AG09309 (cell line): ENCODE measurements around the gene LIN28A.
A peak's percentile ranks its signal among the peaks of the same experiment; 100 is the strongest.

Experiments
- DNase-seq: peaks from one replicate; pipeline ENCODE4 v3.0.0-alpha.2; 2010; ENCODE audit warnings: low read depth
- H3K4me3 ChIP-seq: 2 replicates; pipeline ENCODE4 v1.5.1; 2011; ENCODE audit warnings: mild to moderate bottlenecking, low read depth, low read length, moderate library complexity; ENCODE audit not compliant: control insufficient read depth
- CTCF ChIP-seq: IDR thresholded peaks from 2 replicates; pipeline ENCODE4 v1.5.1; 2011; ENCODE audit warnings: mild to moderate bottlenecking, low read depth, low read length, inconsistent platforms; ENCODE audit not compliant: insufficient read depth, control insufficient read depth; ENCODE audit errors: missing control alignments

Gene LIN28A

GRCh38 chr1:26459148-26459547 is 48.5 kb downstream of the LIN28A start:
- DNase-seq: no peak
- H3K4me3 ChIP-seq: no peak overlapping the region
- TF ChIP-seq CTCF: no peak

- no peak for TF ChIP-seq CTCF
- DNase-seq: no peak
- H3K4me3 ChIP-seq: no peak overlapping the region
These were observed 49.0 kb downstream of the LIN28A start for GRCh38 chr1:26459573-26460031.

GRCh38 chr1:26468911-26469310 is 58.3 kb downstream of the LIN28A start:
- no peak for TF ChIP-seq CTCF
- no peak overlapping the region for H3K4me3 ChIP-seq
- no peak for DNase-seq

- H3K4me3 ChIP-seq: no peak overlapping the region
- no peak for TF ChIP-seq CTCF
- no peak for DNase-seq
These were observed 58.9 kb downstream of the LIN28A start for GRCh38 chr1:26469558-26469957.

GRCh38 chr1:26470878-26471497 is 60.4 kb downstream of the LIN28A start:
- TF ChIP-seq CTCF: no peak
- peak overlapping the region; percentile 59 for H3K4me3 ChIP-seq
- no peak for DNase-seq

- peak overlapping the region; percentile 59 for H3K4me3 ChIP-seq
These were observed 61.1 kb downstream of the LIN28A start for GRCh38 chr1:26471498-26472319.

More at GRCh38 chr1:26471498-26472319, 61.1 kb downstream of the LIN28A start:
- TF ChIP-seq CTCF: no peak
- no peak for DNase-seq
